GM19240 (cell line): ENCODE measurements around the gene GSTM2.
"Not testable (repeated sequence)": the region's sequence is repeated elsewhere in the genome, so short reads cannot be mapped to it uniquely, and the experiment has no call there.

Experiments
- DNase-seq: peaks from one replicate; pipeline ENCODE4 v3.0.0; 2011; ENCODE audit warnings: low spot score; ENCODE audit not compliant: insufficient read length

The GSTM2 gene

GRCh38 chr1:109677459-109677858 is 9.6 kb downstream of the GSTM2 start:
- no peak for DNase-seq

GRCh38 chr1:109678637-109679036 is 10.8 kb downstream of the GSTM2 start:
- DNase-seq = not testable (repeated sequence)

GRCh38 chr1:109684777-109685176 is 16.9 kb downstream of the GSTM2 start:
- DNase-seq = not testable (repeated sequence)

DNA sequence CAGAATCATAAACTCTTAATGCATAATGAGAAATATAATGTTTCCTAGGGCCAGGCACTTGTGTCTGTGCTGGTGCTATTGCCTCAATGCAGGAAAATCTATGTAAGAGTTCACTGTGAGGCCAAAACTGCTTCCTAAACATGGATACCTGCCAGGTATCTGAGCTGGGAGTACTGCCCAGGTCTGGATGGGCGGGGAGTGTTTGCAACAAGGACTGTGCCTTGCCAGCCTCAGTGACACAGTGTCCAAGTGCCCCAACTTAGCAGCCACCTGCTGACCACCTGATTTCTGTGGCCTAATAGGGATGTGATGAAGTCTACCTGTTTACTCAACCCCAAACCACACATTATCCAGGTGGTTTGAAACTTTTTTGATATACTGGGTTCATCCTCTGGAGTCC is 17.5 kb downstream of the GSTM2 start:
- not testable (repeated sequence) for DNase-seq

DNA sequence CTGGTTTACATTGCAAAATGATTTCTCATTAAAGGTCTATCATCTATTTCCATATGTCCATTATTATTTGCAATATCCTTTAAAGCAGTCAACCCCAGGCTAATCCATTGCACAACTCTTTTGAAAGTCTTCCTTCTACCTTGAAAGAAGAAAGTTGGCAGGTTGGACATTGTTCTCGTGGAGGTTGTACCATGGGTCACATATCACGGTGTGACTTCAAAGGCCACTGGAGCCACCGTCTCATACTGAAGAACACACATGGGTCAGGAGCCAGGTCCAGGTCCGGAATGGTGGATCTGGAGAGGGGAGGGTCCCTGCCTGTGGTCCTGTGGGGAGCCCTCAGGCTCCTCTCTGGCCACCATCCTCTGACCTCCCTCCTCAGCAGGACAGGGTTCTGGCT is 18.0 kb downstream of the GSTM2 start:
- DNase-seq = not testable (repeated sequence)

- not testable (repeated sequence) for DNase-seq
Observed at GRCh38 chr1:109687109-109687508, 19.3 kb downstream of the GSTM2 start.

GRCh38 chr1:109687641-109688499 is 20.0 kb downstream of the GSTM2 start, which contains the start of gene GSTM1:
TSS of gene GSTM1 (plus strand) at chr1:109687817. CDS start at chr1:109687874, 57 bp downstream.
- DNase-seq = peak; percentile 80

DNA sequence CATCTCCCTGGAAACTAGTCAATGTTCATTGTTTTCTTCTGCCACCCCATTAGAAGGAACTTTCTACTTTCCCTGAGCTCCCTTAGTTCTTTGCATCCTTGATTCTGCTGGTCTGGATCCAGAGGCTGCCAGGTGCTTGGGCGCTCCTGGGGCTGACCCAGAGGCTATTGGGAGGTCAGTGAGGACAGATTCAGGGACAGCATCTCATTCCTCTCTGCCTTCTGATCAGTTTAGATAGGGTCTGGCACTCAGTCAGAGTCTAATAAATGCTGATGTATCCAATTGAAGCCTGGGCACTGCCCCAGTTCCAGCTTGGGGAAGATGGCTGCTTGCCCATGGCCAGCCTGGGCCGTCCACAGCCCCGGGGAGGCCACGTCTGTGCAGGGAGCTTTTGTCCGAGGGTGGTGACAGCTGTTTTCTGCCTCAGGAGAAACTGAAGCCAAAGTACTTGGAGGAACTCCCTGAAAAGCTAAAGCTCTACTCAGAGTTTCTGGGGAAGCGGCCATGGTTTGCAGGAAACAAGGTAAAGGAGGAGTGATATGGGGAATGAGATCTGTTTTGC is 22.1 kb downstream of the GSTM2 start:
- no peak for DNase-seq

DNA sequence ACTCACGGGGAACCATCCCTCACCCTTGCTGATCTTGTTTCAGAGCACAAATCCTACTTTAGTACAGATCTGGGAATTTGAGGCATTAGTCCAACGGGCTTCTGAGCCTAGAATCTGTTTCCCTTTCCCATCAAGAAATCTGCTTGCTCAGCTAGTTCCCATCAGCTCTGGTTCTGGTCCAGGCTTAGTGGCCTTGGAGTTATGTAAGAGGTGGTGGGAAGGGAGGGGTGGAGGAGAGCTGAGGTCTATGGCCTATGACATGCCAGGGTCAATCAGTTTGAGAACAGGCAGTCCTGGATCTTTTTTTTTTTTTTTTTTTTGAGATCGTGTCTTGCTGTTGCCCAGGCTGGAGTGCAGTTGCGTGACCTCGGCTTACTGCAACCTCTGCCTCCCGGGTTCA is 23.9 kb downstream of the GSTM2 start:
- no peak for DNase-seq

DNA sequence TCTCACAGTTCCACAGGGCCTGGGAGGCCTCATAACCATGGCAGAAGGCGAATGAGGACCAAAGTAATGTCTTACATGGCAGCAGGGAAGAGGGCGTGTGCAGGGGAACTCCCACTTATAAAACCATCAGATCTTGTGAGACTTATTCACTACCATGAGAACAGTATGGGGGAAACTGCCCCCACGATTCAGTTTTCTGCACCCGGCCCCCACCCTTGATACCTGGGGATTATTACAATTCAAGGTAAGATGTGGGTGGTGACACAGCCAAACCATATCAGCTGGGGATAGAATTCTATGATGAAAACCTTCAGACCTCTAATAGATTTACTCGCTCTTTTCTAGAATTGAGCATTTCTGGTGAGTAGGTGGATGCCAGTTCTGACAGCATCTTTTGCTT is 26.5 kb downstream of the GSTM2 start:
- not testable (repeated sequence) for DNase-seq

GRCh38 chr1:109695138-109695537 is 27.3 kb downstream of the GSTM2 start:
- not testable (repeated sequence) for DNase-seq

GRCh38 chr1:109697066-109697465 is 29.2 kb downstream of the GSTM2 start:
- no peak for DNase-seq

DNA sequence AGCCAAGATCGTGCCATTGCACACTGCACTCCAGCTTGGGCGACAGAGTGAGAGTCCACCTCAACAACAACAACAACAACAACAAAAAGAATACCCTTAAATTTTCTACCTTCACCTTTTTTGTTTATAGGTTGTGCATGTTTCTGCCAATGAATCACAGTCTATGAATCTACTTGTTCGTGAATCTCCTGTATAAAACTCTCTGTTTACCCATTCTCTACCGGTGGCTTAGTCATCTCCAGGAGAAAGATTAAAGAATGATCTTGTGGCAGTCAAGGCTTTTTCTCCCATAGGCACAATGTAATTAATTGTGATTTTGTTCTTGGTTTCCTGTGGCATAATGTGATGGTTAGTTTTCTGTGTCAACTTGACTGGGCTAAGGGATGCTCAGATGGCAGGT is 30.0 kb downstream of the GSTM2 start:
- DNase-seq = not testable (repeated sequence)

- not testable (repeated sequence) for DNase-seq
Observed at GRCh38 chr1:109702940-109703339, 35.1 kb downstream of the GSTM2 start.

DNA sequence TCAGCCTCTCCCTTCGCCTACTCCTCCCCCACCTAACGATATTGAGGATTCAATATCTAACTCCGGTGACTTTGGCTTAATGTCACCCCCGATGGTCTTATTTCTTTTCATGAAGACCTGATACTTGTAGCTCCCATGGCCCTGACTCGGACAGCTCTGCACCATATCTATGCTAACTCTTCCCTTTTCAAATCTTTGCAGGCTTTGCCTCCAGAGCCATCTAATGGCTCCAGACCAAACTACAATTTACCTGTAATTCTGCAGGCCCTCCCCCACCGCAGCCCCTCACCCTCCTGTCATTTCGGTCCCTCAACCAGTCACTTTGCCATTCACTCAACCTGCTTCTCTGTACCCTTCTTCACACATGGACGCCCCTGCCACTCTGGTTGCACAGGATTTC is 36.3 kb downstream of the GSTM2 start:
- no peak for DNase-seq

GRCh38 chr1:109705411-109705810 is 37.6 kb downstream of the GSTM2 start:
- no peak for DNase-seq

DNA sequence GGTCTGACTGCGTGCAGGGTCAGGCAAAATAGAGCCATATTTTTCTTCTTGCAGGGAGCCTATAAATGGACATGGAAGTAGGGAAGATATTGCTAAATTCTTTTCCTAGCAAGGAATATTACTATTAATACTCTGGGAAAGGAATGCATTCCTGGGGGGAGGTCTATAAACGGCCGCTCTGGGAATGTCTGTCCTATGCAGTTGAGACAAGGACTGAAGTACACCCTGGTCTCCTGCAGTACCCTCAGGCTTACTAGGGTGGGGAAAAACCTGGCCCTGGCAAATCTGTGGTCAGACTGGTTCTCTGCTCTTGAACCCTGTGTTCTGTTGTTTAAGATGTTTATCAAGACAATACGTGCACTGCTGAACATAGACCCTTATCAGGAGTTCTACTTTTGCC is 41.1 kb downstream of the GSTM2 start:
- not testable (repeated sequence) for DNase-seq

DNA sequence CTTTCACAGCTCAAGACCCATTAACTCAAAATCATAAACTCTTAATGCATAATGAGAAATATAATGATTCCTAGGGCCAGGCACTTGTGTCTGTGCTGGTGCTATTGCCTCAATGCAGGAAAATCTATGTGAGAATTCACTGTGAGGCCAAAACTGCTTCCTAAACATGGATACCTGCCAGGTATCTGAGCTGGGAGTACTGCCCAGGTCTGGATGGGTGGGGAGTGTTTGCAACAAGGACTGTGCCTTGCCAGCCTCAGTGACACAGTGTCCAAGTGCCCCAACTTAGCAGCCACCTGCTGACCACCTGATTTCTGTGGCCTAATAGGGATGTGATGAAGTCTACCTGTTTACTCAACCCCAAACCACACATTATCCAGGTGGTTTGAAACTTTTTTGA is 42.0 kb downstream of the GSTM2 start:
- not testable (repeated sequence) for DNase-seq

- DNase-seq = not testable (repeated sequence)
Observed at GRCh38 chr1:109711593-109712320, 43.9 kb downstream of the GSTM2 start, which contains the start of gene GSTM5. TSS of gene GSTM5 (plus strand) at chr1:109712251. CDS start at chr1:109712313, 62 bp downstream.

- no peak for DNase-seq
Observed at GRCh38 chr1:109712321-109712864, 44.5 kb downstream of the GSTM2 start.

- DNase-seq = no peak
Observed at GRCh38 chr1:109713636-109714035, 45.8 kb downstream of the GSTM2 start.
